ENCODE measurements around the gene DLK2. TPM values are rescaled to one million over a fixed set of nuclear protein-coding genes. Genes with fewer than 3 reads are reported as not detected.
"Not testable (repeated sequence)": the region's sequence is repeated elsewhere in the genome, so short reads cannot be mapped to it uniquely, and the experiment has no call there.

DLK2 gene
- total RNA-seq, 1 experiment from 2014 or later: 0.59 TPM

DNA sequence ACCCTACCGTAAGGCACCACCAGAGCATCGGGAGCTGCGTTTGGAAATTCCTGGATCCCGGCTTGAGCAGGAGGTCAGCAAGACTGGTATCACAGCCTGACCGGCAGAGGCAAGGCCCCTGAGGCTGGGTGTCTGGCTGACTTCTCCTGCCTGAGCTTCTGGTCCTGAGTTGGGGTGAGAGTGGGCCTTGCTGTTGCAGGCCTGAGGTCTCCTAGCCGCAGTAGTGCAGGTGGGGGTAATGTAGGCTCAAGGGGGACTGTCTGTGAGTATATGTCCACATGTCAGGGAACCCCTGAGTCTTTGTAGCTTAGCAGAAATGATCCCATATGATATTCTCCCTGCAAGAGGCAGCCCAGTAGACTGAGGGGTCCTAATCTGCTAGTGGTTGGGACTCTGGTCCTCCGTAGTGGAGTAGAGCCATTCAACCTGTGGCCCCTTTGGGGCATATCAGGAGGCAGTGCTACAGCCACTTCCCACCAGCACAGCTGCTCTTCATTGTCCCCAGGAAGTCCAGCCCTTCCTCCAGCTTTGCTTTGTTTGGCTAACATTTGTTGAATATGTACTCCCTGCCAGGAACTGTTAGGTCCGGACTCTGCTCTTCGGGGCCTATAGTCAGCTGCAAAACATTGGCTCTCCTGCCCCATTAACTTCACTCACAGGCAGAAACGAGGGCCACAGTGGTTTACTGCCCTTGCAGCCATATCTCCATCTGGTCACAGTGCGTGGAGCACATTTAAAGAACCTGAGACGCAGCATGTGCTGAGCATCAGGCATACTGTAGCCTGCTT is 43.9 kb upstream of the DLK2 start:
- H3K4me1 Mint-ChIP-seq (ENCODE audit: low read depth, unreplicated experiment): peaks cover 26% of the 10 kb centered on the region
- no peaks in the 10 kb centered on the region for H3K27me3 Mint-ChIP-seq (ENCODE audit: unreplicated experiment)
- BruUV-seq (replicated peaks): no TSS peak
- H3K27ac Mint-ChIP-seq (ENCODE audit: unreplicated experiment): no peak overlapping the region
- no peak overlapping the region for H3K4me3 Mint-ChIP-seq (ENCODE audit: low read depth, unreplicated experiment)
- DNase-seq: no peak
- CTCF ChIA-PET: no interaction called here
- H3K9me3 Mint-ChIP-seq (ENCODE audit: low read depth, unreplicated experiment): no peaks in the 10 kb centered on the region
- intact Hi-C loops (cut with micrococcal nuclease; ENCODE audit: unreplicated experiment): no loop called here
- TF ChIP-seq, protein P1, sequence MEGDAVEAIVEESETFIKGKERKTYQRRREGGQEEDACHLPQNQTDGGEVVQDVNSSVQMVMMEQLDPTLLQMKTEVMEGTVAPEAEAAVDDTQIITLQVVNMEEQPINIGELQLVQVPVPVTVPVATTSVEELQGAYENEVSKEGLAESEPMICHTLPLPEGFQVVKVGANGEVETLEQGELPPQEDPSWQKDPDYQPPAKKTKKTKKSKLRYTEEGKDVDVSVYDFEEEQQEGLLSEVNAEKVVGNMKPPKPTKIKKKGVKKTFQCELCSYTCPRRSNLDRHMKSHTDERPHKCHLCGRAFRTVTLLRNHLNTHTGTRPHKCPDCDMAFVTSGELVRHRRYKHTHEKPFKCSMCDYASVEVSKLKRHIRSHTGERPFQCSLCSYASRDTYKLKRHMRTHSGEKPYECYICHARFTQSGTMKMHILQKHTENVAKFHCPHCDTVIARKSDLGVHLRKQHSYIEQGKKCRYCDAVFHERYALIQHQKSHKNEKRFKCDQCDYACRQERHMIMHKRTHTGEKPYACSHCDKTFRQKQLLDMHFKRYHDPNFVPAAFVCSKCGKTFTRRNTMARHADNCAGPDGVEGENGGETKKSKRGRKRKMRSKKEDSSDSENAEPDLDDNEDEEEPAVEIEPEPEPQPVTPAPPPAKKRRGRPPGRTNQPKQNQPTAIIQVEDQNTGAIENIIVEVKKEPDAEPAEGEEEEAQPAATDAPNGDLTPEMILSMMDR (IDR thresholded peaks at IDR 0.05; ENCODE audit: unreplicated experiment): no peak
- peaks cover 61% of the 10 kb centered on the region for H3K36me3 Mint-ChIP-seq (ENCODE audit: insufficient read depth, unreplicated experiment)

DNA sequence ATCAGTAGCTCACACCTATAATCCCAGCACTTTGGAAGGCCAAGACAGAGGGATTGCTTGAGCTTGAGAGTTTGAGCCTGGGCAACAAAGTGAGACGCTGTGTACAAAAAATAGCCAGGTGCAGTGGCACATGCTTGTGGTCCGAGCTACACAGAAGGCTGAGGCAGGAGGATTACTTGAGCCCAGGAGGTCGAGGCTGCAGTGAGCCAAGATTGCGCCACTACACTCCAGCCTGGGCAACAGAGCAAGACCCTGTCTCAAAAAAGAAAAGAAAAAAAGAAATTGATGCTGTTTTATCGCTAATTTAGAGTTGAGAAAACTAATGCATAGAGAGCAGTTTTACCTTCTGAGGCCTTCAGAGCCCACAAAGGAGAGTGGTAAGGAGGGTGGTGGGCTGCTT is 42.9 kb upstream of the DLK2 start:
- H3K4me3 Mint-ChIP-seq (ENCODE audit: low read depth, unreplicated experiment); DNase-seq; H3K27ac Mint-ChIP-seq (ENCODE audit: unreplicated experiment); H3K9me3 Mint-ChIP-seq (ENCODE audit: low read depth, unreplicated experiment); intact Hi-C loops (cut with micrococcal nuclease; ENCODE audit: unreplicated experiment); H3K27me3 Mint-ChIP-seq (ENCODE audit: unreplicated experiment); BruUV-seq (replicated peaks): not testable (repeated sequence)
- CTCF ChIA-PET: interaction anchor here (0.5 to 1.1 kb wide), 3 partner anchors 9 to 321 kb away, joined by 4 to 9 read pairs (median 9); no protein-coding TSS in a partner anchor
- Mint-ChIP-seq H3K4me1 (ENCODE audit: low read depth, unreplicated experiment) (peaks cover 28% of the 10 kb centered on the region), H3K36me3 (ENCODE audit: insufficient read depth, unreplicated experiment) (peaks cover 55% of the 10 kb centered on the region)

DNA sequence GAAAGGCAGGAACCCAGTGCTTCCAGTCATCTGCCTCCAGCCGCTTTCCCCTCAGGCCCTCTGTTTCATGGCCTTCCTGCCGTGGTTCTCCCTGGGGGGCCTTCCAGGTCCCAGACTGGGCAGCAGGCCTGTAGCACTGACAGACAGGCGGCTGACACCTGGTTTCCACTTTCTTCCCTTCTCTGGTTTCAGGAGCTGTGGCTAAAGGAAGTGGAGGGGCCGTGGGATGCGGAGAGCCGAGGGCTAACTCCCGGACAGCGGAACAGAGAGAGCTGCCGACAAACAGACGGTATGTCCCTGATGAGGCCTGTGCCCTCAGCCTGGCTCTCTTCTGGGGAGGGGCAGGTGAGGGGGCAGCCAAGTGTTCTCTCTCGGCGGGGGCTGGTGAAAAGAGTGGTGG is 42.3 kb upstream of the DLK2 start:
- CTCF ChIA-PET: interaction anchor here (0.6 to 1.3 kb wide), 3 partner anchors 9 to 12 kb away, joined by 4 to 9 read pairs (median 9); partner anchors contain the start of gene LRRC73
- no peak for DNase-seq
- Mint-ChIP-seq H3K4me1 (ENCODE audit: low read depth, unreplicated experiment) (peaks cover 34% of the 10 kb centered on the region), H3K4me3 (ENCODE audit: low read depth, unreplicated experiment) (no peak overlapping the region), H3K27ac (ENCODE audit: unreplicated experiment) (no peak overlapping the region), H3K27me3 (ENCODE audit: unreplicated experiment) (no peaks in the 10 kb centered on the region), H3K36me3 (ENCODE audit: insufficient read depth, unreplicated experiment) (peaks cover 52% of the 10 kb centered on the region), H3K9me3 (ENCODE audit: low read depth, unreplicated experiment) (no peaks in the 10 kb centered on the region)
- intact Hi-C loops (cut with micrococcal nuclease; ENCODE audit: unreplicated experiment): loop anchor here (2.0 kb wide), 1 partner anchor 61 kb away; no protein-coding TSS in a partner anchor
- no TSS peak for BruUV-seq (replicated peaks)
- TF ChIP-seq, protein P1 (IDR thresholded peaks at IDR 0.05; ENCODE audit: unreplicated experiment): no peak

DNA sequence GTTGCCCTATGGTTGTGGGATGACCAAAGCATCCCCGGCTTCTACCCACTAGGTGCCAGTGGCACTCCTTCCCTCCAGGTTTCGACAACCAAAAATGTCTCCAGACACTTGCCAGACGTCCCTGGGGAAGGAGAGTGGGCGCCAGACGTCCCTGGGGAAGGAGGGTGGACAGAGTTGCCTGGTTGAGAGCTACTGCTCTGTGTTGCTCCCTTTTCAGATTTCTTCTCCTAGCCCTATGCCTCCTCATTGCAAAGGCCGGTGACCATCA is 41.7 kb upstream of the DLK2 start:
- no peak for DNase-seq

More for the DNA sequence above, 41.7 kb upstream of the DLK2 start:
- intact Hi-C loops (cut with micrococcal nuclease; ENCODE audit: unreplicated experiment): loop anchor here (2.0 kb wide), 1 partner anchor 60 kb away; no protein-coding TSS in a partner anchor
- Mint-ChIP-seq H3K27ac (ENCODE audit: unreplicated experiment) (no peak overlapping the region), H3K36me3 (ENCODE audit: insufficient read depth, unreplicated experiment) (peaks cover 46% of the 10 kb centered on the region), H3K9me3 (ENCODE audit: low read depth, unreplicated experiment) (no peaks in the 10 kb centered on the region), H3K4me3 (ENCODE audit: low read depth, unreplicated experiment) (no peak overlapping the region), H3K4me1 (ENCODE audit: low read depth, unreplicated experiment) (peaks cover 40% of the 10 kb centered on the region), H3K27me3 (ENCODE audit: unreplicated experiment) (no peaks in the 10 kb centered on the region)
- no TSS peak for BruUV-seq (replicated peaks)
- TF ChIP-seq, protein P1 (IDR thresholded peaks at IDR 0.05; ENCODE audit: unreplicated experiment): no peak
- CTCF ChIA-PET: interaction anchor here (0.9 to 1.7 kb wide), 8 partner anchors 10 to 234 kb away, joined by 3 to 12 read pairs (median 4); partner anchors contain the start of genes DLK2, LRRC73 and TJAP1
